ENCODE results near the gene ATF5. TPM values are rescaled to one million over a fixed set of nuclear protein-coding genes. Genes with fewer than 3 reads are reported as not detected.
A peak's percentile ranks its signal among the peaks of the same experiment; 100 is the strongest.

Gene ATF5
- total RNA-seq, 2 experiments from 2014 or later: 16.3 to 19.1 TPM

DNA sequence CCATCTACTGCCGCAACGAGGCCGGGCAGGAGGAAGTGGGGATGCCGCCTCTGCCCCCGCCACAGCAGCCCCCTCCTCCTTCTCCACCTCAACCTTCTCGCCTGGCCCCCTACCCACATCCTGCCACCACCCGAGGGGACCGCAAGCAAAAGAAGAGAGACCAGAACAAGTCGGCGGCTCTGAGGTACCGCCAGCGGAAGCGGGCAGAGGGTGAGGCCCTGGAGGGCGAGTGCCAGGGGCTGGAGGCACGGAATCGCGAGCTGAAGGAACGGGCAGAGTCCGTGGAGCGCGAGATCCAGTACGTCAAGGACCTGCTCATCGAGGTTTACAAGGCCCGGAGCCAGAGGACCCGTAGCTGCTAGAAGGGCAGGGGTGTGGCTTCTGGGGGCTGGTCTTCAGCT is 3.7 kb downstream of the ATF5 start:
- Histone ChIP-seq H3K9me3 (ENCODE audit: control insufficient read depth in 1 of 2, insufficient read depth in 1 of 2, low read length in 2 of 2) (peaks cover 0 to 4% of the 10 kb centered on the region in 2 experiments), H3K4me3 (ENCODE audit: low read length) (peak overlapping the region; percentile 39), H3K36me3 (ENCODE audit: insufficient read depth, low read length) (peaks cover under 1% of the 10 kb centered on the region), H3K27ac (ENCODE audit: low read depth in 1 of 2, low read length in 2 of 2) (peak overlapping the region in 1 of 2 donors; percentile 29), H3K4me1 (ENCODE audit: insufficient read depth, low read length) (peaks cover 55% of the 10 kb centered on the region), H3K27me3 (ENCODE audit: control insufficient read depth in 1 of 2, insufficient read depth in 2 of 2, low read length in 2 of 2) (no peaks in the 10 kb centered on the region)
- peaks cover 19% of the 10 kb centered on the region for H3K36me3 Mint-ChIP-seq (ENCODE audit: low read depth)
- DNase-seq (peak in 13 of 14 experiments; percentile 14 to 78 (median 45)), ATAC-seq (ENCODE audit: poor library complexity) (no peak)
- intact Hi-C loops (cut with DNase I, micrococcal nuclease): loop anchor here (5.0 kb wide), 2 partner anchors 35 to 580 kb away; partner anchors contain the start of genes ASPDH (in 1 of the 2), IL4I1 (in 1 of the 2) and JOSD2 (in 1 of the 2)
- peak overlapping the region; percentile 54 for H3K4me3 Mint-ChIP-seq
- H3K27me3 Mint-ChIP-seq: peaks cover 5% of the 10 kb centered on the region
- H3K9me3 Mint-ChIP-seq: no peaks in the 10 kb centered on the region
- TF ChIP-seq, protein P1, sequence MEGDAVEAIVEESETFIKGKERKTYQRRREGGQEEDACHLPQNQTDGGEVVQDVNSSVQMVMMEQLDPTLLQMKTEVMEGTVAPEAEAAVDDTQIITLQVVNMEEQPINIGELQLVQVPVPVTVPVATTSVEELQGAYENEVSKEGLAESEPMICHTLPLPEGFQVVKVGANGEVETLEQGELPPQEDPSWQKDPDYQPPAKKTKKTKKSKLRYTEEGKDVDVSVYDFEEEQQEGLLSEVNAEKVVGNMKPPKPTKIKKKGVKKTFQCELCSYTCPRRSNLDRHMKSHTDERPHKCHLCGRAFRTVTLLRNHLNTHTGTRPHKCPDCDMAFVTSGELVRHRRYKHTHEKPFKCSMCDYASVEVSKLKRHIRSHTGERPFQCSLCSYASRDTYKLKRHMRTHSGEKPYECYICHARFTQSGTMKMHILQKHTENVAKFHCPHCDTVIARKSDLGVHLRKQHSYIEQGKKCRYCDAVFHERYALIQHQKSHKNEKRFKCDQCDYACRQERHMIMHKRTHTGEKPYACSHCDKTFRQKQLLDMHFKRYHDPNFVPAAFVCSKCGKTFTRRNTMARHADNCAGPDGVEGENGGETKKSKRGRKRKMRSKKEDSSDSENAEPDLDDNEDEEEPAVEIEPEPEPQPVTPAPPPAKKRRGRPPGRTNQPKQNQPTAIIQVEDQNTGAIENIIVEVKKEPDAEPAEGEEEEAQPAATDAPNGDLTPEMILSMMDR (IDR thresholded peaks at IDR 0.05): no peak
- POLR2A ChIA-PET: no interaction called here
- CTCF ChIA-PET: no interaction called here
- peaks cover 49% of the 10 kb centered on the region for H3K4me1 Mint-ChIP-seq (ENCODE audit: low read depth)
- H3K27ac Mint-ChIP-seq: no peak overlapping the region

GRCh38 chr19:49933643-49934042 is 4.6 kb downstream of the ATF5 start:
- TF ChIP-seq, protein P1 (IDR thresholded peaks at IDR 0.05): no peak
- Histone ChIP-seq H3K9me3 (ENCODE audit: control insufficient read depth in 1 of 2, insufficient read depth in 1 of 2, low read length in 2 of 2) (peaks cover 0 to 4% of the 10 kb centered on the region in 2 experiments), H3K4me3 (ENCODE audit: low read length) (no peak overlapping the region), H3K36me3 (ENCODE audit: insufficient read depth, low read length) (no peaks in the 10 kb centered on the region), H3K27ac (ENCODE audit: low read depth in 1 of 2, low read length in 2 of 2) (no peak overlapping the region), H3K4me1 (ENCODE audit: insufficient read depth, low read length) (peaks cover 51% of the 10 kb centered on the region), H3K27me3 (ENCODE audit: control insufficient read depth in 1 of 2, insufficient read depth in 2 of 2, low read length in 2 of 2) (no peaks in the 10 kb centered on the region)
- peaks cover 5% of the 10 kb centered on the region for H3K27me3 Mint-ChIP-seq
- no peak overlapping the region for H3K4me3 Mint-ChIP-seq
- no peak for ATAC-seq (ENCODE audit: poor library complexity)
- DNase-seq: no peak
- POLR2A ChIA-PET: no interaction called here
- no peaks in the 10 kb centered on the region for H3K9me3 Mint-ChIP-seq
- intact Hi-C loops (cut with DNase I, micrococcal nuclease): loop anchor here (5.0 kb wide), 2 partner anchors 36 to 579 kb away; partner anchors contain the start of genes ASPDH (in 1 of the 2), IL4I1 (in 1 of the 2) and JOSD2 (in 1 of the 2)
- no peak overlapping the region for H3K27ac Mint-ChIP-seq
- CTCF ChIA-PET: no interaction called here
- peaks cover 14% of the 10 kb centered on the region for H3K36me3 Mint-ChIP-seq (ENCODE audit: low read depth)
- H3K4me1 Mint-ChIP-seq (ENCODE audit: low read depth): peaks cover 43% of the 10 kb centered on the region

DNA sequence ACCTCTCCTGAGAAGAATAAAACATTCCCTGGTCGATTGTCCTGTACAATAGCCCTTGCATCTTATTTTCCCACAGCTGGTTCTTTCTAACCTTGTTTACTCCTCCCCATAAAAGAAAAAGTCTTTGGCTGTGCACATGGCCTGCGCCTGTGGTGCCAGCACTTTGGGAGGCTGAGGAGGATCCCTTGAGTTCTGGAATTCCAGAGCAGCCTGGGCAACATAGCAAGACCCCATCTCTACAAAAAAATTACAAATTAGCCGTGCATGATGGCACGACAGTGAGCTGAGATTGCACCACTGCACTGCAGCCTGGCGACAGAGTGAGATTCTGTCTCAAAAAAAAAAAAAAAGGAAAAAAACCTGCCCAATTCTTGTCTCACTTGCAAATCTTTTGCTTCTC is 7.5 kb downstream of the ATF5 start:
- TF ChIP-seq, protein P1 (IDR thresholded peaks at IDR 0.05): no peak
- POLR2A ChIA-PET: no interaction called here

More for the DNA sequence above, 7.5 kb downstream of the ATF5 start:
- Histone ChIP-seq H3K36me3 (ENCODE audit: insufficient read depth, low read length) (no peaks in the 10 kb centered on the region), H3K9me3 (ENCODE audit: control insufficient read depth in 1 of 2, insufficient read depth in 1 of 2, low read length in 2 of 2) (no peaks in the 10 kb centered on the region), H3K4me1 (ENCODE audit: insufficient read depth, low read length) (peaks cover 27% of the 10 kb centered on the region), H3K27ac (ENCODE audit: low read depth in 1 of 2, low read length in 2 of 2) (no peak overlapping the region), H3K4me3 (ENCODE audit: low read length) (no peak overlapping the region), H3K27me3 (ENCODE audit: control insufficient read depth in 1 of 2, insufficient read depth in 2 of 2, low read length in 2 of 2) (no peaks in the 10 kb centered on the region)
- no peak overlapping the region for H3K27ac Mint-ChIP-seq
- DNase-seq: no peak
- H3K27me3 Mint-ChIP-seq: no peaks in the 10 kb centered on the region
- H3K9me3 Mint-ChIP-seq: no peaks in the 10 kb centered on the region
- H3K4me1 Mint-ChIP-seq (ENCODE audit: low read depth): peaks cover 29% of the 10 kb centered on the region
- CTCF ChIA-PET: interaction anchor here (0.7 to 2.2 kb wide), 2 partner anchors 47 to 50 kb away, joined by 3 to 10 read pairs; no protein-coding TSS in a partner anchor
- intact Hi-C loops (cut with DNase I, micrococcal nuclease): no loop called here
- no peak for ATAC-seq (ENCODE audit: poor library complexity)
- no peaks in the 10 kb centered on the region for H3K36me3 Mint-ChIP-seq (ENCODE audit: low read depth)
- H3K4me3 Mint-ChIP-seq: peak overlapping the region; percentile 8
